GM21786 (cell line): ENCODE measurements around the gene APBB2.
"Not testable (repeated sequence)": the region's sequence is repeated elsewhere in the genome, so short reads cannot be mapped to it uniquely, and the experiment has no call there.

Experiments
- ATAC-seq: cut with Tn5 transposase; IDR thresholded peaks from one replicate; pipeline ENCODE4 v1.9.1; 2021; ENCODE audit not compliant: unreplicated experiment

Gene APBB2

DNA sequence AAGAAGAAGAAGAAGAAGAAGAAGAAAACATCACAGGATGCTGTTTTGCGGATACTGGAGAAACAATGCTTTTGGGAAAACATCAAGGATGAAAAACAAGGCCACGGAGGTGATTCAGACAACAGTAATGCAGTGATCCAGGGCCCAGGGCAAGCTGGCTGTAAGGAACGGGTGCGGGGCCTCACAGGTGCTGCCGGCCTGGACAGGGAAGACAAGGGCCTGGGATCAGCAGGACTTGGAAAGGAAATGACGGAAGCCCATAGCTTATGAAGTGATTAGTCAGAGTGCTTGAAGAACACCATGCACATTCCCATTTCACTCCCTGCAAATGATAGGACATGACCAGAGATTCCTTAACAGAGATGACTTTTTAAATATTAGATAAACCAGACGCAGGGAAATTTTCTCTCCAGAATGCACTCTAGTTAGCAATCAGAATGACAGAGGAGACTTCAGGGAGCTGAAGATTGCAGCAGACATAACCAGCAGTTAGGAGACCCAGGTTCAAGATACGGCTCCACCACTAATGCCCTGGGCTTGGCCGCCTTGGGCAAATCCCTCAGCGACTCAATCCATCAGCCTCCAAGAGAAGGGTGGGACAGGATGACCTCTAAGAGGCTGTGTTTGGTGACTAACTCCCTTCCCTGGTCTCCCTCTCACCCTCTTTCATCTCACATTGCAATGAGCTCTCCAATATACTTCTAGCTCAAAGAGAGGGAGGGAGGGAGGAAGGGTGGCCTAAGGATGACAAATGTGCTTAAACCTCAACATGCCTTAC is 54.1 kb downstream of the APBB2 start:
- ATAC-seq: no peak

DNA sequence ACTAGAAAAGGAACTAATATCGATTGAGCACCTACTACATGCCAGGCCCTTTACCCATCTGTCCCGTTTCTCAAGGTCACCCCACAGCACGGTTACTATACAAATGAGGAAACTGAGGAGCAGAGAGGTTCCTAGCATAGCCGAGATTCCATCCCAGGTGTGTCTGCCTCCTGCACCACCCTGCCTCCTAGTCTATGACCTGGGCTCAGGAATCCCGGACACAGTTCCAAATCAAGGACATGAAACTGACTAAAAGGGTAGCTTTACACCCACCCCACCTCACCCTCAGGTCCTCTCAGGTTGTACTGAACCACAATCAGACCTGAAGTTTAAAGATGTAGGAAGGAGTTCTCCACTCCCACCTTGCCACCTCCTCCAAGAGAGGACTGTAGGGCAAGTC is 55.6 kb downstream of the APBB2 start:
- ATAC-seq: no peak

DNA sequence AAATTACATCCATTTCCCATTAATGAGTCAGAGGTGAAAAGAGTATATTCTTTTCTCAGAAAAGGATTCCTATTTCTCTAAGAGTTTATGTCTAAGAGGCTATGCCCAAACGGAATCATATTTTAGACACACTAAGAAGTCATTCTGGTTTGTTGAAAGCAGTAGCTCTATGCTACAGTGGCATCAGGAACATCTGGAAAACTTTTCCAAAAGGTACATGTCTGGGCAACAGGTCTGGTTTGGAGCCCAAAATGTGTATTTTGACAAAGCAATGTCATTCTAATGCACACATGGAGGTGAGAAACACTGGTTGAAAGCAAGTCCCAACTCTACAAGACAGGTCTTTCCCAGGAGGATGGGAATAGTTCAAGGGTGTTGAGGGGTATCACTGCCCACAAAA is 56.1 kb downstream of the APBB2 start:
- ATAC-seq: no peak

DNA sequence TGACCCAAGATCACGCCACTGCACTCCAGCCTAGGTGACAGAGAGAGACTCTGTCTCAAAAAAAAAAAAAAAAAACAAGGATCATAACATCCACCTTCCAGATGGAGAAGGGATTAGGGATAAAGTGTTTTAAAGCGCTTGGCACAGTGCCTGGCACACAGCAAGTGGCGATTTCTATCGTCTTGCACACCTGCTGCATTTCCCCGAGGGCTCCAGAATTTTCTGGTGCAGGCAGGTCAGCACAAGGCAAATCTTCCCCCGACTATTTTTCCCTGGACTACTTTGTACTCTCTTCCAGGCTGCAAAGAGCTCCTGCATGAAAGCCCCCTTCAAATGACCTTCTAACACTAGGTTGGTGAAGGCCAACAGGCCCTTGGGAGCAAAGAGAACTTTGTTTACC is 57.3 kb downstream of the APBB2 start:
- ATAC-seq: no peak

DNA sequence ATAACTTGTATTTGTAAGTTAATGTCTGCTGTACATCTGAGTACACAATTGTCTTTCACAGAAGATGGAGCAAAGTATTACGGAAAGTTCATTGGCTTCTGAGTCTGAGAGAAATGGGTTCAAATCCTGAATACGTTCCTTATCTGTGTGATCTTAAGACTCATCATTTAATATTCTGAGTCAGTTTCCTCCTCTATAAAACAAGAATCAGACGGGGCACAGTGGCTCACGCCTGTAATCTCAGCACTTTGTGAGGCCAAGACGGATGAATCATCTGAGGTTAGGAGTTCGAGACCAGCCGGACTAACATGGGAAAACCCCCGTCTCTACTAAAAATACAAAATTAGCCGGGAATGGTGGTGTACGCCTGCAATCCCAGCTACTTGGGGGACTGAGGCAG is 57.8 kb downstream of the APBB2 start:
- no peak for ATAC-seq

DNA sequence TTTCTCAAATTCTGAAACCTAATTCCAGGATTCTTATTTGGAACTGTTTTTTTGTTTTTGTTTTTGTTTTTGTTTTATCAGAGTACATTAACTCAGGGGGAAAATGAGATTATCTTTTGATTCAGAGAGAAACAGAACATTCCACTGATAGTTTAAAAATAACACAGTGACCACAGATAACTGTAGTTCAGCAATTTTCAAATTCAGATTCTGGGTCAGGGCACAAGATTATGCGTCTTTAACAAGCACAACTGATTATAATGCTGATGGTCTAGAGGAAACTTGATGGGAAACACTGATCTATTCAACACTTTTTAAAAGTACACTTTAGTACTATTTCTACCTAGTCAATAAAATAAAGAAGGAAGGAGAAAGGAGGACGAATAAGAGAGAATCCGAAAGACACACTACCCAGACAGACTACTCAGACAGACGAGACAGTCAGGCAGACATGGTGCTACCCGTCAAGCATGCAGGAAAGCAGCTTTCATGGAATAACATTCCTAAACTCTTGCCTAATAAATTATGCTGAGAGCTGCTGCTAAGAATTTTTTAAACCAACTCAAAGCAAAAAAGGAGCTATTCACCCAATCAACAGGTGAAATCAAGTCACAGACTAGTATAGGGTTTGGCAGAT is 59.0 kb downstream of the APBB2 start:
- ATAC-seq: no peak

DNA sequence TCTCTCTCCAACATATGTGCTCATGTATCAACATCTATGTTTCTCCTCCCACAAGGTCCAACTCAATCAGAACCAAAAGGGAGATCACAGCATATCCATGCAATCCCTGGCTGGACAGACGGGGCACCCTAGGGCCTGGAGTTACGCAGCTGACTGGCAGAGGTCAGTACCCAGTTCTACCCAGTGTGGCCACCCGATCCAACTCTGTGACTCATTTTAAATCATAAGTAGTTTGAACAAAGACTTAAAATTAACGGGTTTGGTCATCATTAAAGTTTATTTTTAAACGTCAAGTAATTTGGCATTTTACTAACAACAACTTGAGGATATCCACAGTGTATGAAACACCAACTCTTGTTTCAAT is 59.5 kb downstream of the APBB2 start:
- ATAC-seq: no peak

DNA sequence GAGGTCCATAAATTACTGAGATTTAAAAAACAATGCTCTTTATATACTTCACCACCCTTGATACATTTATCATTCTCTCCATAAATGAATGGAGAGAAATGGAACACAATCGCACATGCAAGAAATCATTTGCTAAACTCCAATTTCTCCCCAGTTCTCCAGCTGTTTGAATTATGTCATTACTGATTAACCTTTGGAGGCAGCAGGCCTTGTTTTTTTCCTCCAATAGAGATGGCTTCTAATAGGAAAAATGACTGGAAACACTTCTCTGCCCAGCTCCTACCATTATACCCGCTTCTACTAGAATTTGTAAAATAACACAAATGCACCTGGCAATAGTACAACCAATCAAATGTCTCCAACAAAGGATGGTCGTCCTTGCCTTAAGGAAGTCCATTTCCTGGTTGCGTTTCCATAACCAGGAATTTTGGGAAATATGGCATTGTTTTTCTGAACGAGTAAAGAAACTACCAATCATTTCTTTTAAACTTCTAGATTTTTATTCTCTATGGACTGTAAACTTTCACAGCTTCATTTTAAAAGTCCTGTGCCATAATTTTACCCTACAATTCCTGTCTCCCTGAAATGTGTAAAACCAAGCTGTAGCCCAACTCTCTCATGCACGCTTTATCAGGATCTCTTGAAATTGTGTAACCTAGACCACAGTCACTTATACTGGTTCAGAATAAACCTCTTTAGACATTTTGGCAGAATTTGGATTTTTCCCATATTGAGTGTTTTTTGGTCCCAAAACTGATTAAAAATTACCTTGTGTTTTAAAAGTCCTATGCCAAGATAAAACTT is 60.1 kb downstream of the APBB2 start:
- ATAC-seq: no peak

DNA sequence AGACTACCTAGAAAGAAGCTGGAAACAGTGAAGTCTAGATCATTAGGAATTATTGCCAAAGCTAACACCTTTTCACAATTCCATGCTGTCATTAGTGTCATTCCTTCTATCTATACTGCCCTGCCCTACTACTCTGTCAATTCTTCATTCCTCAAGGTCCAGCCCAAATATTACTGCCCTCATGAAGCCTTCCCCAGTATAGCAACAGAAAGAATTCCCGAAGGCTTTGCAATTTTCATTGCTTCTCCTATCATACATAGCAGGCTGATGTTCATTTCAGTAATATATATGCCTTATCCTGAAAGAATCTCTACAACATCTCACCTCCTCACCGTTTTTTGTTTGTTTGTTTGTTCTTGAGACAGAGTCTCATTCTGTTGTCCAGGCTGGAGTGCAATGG is 63.9 kb downstream of the APBB2 start:
- no peak for ATAC-seq

DNA sequence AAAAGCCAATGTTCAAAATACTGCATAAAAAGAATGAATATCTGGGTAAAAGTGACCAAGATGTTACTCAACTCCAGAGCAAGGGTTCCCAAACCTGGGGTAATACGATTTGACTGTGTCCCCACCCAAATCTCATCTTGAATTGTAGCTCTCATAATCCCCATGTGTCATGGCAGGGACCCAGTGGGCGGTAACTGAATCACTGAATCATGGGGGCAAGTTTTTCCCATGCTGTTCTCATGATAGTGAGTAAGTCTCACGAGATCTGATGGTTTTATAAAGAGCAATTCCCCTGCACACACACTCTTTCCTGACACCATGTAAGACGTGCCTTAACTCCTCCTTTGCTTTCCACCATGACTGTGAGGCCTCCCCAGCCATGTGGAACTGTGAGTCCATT is 64.8 kb downstream of the APBB2 start:
- not testable (repeated sequence) for ATAC-seq

DNA sequence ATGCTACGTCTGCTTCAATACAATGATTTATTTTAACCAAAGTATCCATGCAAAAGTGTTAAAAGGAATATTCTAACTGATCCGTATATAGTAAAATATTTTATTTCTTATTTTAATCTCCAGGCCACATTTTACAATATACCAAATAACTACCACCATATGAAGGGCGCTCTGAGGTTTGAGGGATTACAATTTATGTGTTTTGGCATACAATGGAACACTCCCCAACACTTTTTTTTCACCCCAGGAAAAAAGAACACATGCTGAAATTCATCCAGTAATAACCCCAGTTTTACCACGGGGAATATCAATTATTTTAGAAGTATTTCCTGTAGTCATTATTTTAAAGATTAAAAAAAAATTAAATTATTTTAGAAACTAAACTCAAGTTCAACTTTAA is 65.4 kb downstream of the APBB2 start:
- ATAC-seq: no peak

DNA sequence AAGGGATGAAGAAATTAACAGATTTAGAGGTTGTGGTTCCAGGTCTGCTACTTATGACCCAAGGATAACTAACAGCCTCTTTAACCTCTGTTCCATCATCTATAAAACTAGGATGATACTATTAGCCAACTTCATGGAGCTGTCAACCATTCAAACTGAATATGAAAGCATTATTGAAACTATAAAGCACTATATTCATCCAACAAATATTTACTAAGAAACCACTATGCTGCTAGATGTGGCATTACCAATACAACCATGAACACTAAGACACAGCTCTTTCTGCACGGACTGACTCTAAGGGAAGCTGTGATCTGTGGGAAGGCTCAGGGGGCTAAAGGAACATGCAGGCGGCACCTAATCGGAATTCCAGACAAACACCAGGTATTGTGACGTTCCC is 66.0 kb downstream of the APBB2 start:
- ATAC-seq: no peak

DNA sequence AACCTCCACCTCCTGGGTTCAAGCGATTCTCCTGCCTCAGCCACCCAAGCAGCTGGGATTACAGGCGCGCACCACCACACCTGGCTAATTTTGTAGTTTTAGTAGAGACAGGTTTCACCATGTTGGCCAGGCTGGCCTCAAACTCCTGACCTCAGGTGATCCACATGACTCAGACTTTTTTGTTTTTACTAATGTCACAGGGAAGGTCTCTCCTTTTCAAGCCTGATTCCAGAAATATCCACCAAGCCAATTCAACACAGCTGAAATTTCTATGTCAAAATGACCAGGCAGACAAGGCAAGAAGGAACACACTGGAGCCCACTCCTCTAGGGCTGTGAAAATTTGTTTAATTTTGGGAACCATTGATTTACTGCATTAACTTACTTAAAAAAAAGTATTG is 66.8 kb downstream of the APBB2 start:
- ATAC-seq: not testable (repeated sequence)

DNA sequence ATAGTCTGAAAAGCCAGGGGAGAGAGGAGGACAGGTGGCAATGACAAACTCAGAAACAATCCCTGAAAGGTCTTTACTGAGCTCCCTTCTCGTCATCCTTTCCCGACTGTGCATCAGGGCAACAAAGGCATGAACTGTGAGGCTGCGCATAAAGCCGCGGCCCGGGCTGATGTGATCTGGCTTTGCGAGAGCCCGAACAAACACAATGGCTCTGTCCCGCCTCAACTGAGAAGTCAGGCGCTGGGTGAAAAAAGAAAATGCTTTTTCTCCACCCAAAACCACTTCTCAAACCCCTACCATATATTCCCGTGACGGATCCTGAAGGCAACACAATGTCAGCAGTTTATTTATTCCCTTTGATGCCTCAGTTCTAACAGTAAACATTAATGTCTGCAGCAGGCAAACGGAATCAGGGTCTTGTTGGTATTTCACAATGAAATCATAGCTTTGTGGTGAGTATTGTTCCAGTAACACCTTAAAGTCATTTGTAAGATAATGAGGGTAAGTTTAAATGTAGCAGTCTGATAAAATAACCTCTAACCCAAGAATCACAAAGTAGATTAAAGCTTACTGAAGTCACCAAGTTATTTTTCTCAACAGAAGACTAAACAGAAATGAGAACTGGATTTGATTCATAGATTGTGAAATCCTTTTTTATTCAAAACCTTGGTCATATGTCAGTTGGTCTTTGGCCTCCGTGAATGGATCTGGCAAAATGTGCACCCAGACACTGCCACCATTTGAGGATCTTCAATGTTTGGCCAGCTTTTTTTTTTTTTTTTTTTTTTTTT is 67.4 kb downstream of the APBB2 start:
- no peak for ATAC-seq

DNA sequence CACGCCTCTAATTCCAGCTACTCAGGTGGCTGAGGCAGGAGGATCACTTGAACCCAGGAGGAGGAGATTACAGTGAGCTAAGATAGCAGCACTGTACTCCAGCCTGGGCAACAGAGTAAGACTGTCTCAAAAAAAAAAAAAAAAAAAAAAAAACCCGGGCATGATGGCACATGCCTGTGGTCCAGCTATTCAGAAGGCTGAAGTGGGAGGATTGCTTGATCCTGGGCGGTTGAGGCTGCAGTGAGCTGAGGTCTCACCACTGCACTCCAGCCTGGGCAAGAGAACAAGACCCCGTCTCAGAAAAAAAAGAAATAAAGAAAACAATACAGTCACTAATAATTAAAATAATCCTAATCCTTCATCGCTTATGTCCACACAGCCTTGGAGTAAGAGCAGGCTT is 68.1 kb downstream of the APBB2 start:
- ATAC-seq: no peak

DNA sequence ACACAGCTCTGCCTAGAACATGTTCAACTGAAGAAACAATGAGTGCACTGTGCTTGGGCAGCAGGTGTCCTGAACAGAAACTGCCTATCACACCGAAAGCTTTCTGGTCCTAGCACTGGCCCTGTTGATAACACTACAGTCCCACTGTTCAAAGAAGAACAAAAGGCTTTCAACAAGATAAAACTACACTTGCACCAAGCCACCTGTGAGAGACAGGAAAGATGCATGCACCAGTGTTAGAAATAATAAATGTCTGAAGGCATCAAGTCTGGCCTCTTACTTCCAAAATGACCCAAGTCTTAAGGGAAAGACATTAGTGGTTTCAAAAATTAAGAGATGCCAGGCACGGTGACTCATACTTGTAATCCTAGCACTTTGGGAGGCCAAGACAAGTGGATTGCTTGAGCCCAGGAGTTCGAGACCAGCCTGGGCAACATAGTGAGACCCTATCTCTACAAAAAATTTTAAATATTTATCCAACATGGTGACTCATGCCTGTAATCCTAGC is 68.7 kb downstream of the APBB2 start:
- ATAC-seq: no peak

DNA sequence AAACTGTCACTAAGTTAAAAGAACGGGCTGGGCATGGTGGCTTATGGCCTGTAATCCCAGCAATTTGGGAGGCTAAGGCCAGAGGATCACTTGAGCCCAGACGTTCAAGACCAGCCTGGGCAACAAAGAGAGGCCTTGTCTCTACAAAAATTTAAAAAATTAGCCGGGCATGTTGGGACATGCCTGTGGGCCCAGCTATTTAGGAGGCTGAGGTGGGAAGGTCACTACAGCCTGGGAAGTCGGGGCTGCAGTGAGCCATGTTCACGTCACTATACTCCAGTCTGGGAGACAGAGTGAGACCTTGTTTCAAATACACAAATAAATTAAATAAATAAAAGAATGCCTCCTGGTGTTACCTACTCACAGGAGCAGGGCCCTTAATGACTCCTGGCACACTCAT is 69.5 kb downstream of the APBB2 start:
- no peak for ATAC-seq

DNA sequence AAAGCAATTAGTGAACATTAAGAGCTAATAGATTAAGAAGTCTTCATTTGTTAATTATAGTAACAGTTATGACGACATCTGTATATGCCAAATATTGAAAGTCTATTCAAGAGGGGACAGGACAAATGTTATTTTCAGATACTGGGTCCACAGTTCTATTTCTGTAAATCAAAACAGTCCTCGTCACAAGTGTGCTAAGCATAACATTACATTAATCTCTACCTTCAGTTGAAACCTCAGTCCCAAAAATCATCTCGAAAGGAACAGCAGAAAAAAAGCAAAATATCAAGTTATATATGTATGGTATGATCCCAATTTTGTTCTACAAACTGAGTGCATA is 70.3 kb downstream of the APBB2 start:
- no peak for ATAC-seq

DNA sequence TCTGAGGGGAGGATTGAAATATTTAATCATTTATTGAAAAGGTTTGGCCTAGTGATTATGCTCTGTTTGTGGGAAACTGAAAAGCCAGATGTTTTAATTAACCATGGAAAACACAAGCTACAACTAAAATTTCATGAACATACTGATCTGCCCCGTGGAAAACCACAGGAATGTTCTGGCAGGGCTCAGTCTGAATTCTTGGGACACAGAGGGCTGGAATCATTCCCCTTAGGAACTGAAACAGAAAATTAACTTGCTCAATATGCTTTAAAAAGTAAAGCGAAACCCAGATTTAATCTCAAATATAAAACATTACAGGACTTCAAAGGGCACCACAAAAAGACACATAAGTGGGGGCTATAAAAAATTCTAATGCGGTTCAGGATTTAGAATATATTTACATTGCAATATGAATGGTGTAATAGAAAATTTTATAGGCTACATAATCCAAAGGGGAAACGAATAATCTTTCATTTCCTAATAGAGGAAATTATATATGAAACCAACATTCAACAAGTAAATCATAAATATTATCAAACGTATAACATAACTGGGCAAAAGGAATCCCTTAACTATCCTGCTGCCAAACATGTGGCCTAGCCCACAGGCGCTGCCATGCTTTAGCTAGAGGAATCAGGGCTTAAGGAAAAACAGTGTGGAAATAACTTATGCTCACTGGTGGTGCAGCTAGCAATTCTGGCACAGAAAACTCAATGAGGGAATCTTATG is 70.9 kb downstream of the APBB2 start:
- no peak for ATAC-seq
